Ishikawa (cell line): ENCODE measurements around the gene GALNTL6.

ENCODE experiments used
- CEBPB ChIP-seq: IDR thresholded peaks from 2 replicates; pipeline ENCODE4 v1.6.1; 2012
- CREB1 ChIP-seq: IDR thresholded peaks from 2 replicates; pipeline ENCODE4 v1.6.1; 2012; ENCODE audit warnings: low read depth
- EGR1 ChIP-seq: IDR thresholded peaks from 2 replicates; pipeline ENCODE4 v1.6.1; 2012
- EP300 ChIP-seq: IDR thresholded peaks from 2 replicates; pipeline ENCODE4 v1.6.1; 2012; ENCODE audit warnings: borderline replicate concordance
- FOXM1 ChIP-seq: IDR thresholded peaks from 2 replicates; pipeline ENCODE4 v1.6.1; 2012; ENCODE audit warnings: low read depth, borderline replicate concordance
- NFIC ChIP-seq: IDR thresholded peaks from 2 replicates; pipeline ENCODE4 v1.6.1; 2012
- RAD21 ChIP-seq: IDR thresholded peaks from 2 replicates; pipeline ENCODE4 v1.6.1; 2012; ENCODE audit warnings: low read depth
- TAF1 ChIP-seq: IDR thresholded peaks from 2 replicates; pipeline ENCODE4 v1.6.1; 2012; ENCODE audit warnings: low read depth, mild to moderate bottlenecking
- TCF12 ChIP-seq: IDR thresholded peaks from 2 replicates; pipeline ENCODE4 v1.6.1; 2012; ENCODE audit warnings: low read depth
- TEAD4 ChIP-seq: IDR thresholded peaks from 2 replicates; pipeline ENCODE4 v1.6.1; 2012
- YY1 ChIP-seq: IDR thresholded peaks from 2 replicates; pipeline ENCODE4 v1.6.1; 2012; ENCODE audit warnings: low read depth
- ZBTB7A ChIP-seq: IDR thresholded peaks from 2 replicates; pipeline ENCODE4 v1.6.1; 2012; ENCODE audit warnings: low read depth
- TF ChIP-seq, protein P1 (sequence below): IDR thresholded peaks from 2 replicates; pipeline ENCODE4 v1.6.1; 2012
- TF ChIP-seq, protein P2 (sequence below): IDR thresholded peaks from 2 replicates; pipeline ENCODE4 v1.6.1; 2012; ENCODE audit warnings: low read depth, mild to moderate bottlenecking
- TF ChIP-seq, protein P3 (sequence below): IDR thresholded peaks from 2 replicates; pipeline ENCODE4 v1.6.1; 2012

The GALNTL6 gene

DNA sequence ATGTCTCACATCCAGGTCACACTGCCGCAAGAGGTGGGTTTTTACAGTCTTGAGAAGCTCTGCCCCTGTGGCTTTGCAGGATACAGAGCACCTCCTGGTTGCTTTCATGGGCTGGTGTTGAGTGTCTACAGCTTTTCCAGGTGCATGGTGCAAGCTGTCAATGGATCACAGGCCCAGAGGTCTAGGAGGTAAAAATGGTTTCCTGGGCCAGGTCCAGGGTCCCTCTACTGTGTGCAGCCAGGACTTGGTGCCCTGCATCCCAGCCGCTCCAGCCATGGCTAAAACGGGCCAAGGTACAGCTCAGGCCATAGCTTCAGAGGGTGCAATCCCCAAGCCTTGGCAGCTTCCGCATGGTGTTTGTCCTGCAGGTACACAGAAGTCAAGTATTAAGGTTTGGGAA lies 921.4 kb downstream of the GALNTL6 start:
- TF ChIP-seq NFIC (no peak), ZBTB7A (no peak), TAF1 (no peak), RAD21 (no peak), CEBPB (no peak), TEAD4 (no peak), TCF12 (no peak), YY1 (no peak)
- TF ChIP-seq, protein P1, sequence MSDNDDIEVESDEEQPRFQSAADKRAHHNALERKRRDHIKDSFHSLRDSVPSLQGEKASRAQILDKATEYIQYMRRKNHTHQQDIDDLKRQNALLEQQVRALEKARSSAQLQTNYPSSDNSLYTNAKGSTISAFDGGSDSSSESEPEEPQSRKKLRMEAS, result no peak
- TF ChIP-seq, protein P2, sequence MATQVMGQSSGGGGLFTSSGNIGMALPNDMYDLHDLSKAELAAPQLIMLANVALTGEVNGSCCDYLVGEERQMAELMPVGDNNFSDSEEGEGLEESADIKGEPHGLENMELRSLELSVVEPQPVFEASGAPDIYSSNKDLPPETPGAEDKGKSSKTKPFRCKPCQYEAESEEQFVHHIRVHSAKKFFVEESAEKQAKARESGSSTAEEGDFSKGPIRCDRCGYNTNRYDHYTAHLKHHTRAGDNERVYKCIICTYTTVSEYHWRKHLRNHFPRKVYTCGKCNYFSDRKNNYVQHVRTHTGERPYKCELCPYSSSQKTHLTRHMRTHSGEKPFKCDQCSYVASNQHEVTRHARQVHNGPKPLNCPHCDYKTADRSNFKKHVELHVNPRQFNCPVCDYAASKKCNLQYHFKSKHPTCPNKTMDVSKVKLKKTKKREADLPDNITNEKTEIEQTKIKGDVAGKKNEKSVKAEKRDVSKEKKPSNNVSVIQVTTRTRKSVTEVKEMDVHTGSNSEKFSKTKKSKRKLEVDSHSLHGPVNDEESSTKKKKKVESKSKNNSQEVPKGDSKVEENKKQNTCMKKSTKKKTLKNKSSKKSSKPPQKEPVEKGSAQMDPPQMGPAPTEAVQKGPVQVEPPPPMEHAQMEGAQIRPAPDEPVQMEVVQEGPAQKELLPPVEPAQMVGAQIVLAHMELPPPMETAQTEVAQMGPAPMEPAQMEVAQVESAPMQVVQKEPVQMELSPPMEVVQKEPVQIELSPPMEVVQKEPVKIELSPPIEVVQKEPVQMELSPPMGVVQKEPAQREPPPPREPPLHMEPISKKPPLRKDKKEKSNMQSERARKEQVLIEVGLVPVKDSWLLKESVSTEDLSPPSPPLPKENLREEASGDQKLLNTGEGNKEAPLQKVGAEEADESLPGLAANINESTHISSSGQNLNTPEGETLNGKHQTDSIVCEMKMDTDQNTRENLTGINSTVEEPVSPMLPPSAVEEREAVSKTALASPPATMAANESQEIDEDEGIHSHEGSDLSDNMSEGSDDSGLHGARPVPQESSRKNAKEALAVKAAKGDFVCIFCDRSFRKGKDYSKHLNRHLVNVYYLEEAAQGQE, result no peak

DNA sequence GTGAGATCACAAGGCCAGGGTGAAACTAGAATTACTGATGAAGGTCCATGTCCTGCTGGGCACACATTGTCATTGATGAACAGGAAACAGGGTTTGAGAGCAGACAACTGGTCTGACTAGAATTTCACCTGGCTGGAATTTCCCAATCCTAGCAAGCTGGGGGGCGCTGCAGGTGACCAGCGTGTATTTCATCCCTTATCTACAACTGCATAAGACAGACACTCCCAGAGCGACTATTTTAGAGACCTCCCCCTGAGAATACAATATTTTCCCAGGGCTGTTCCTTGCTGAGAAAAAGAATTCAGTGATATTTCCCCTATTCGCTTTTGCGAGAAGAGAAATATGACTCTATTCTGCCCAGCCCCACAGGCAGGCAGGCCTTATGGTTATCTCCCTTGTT lies 922.8 kb downstream of the GALNTL6 start:
- no peak for TF ChIP-seq NFIC
- TF ChIP-seq YY1, result no peak
- no peak for TF ChIP-seq ZBTB7A
- no peak for TF ChIP-seq TCF12
- no peak for TF ChIP-seq FOXM1
- no peak for TF ChIP-seq CREB1
- TF ChIP-seq TEAD4, result no peak
- TF ChIP-seq, protein P1, result no peak
- TF ChIP-seq RAD21, result no peak
- TF ChIP-seq, protein P3, sequence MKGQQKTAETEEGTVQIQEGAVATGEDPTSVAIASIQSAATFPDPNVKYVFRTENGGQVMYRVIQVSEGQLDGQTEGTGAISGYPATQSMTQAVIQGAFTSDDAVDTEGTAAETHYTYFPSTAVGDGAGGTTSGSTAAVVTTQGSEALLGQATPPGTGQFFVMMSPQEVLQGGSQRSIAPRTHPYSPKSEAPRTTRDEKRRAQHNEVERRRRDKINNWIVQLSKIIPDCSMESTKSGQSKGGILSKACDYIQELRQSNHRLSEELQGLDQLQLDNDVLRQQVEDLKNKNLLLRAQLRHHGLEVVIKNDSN, result no peak
- TF ChIP-seq TAF1, result no peak
- no peak for TF ChIP-seq EGR1
- TF ChIP-seq CEBPB, result no peak

DNA sequence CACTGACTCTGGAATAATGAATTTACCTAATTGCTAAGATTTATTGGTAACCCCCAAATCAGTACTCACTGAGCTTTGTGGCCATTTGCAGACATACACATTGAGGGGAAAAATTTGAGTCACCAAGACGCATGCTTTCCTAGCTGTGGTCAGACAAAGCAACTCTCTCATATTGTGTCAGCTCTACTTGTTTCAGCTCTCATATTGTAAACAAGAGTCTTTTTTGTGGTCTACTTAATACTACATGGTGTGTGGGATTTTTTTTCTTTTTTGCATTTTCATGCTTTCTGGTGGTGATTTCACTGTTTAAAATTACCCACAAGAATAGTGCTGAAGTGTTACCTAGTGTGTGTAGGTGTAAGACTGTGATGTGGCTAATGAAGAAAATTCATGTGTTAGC lies 927.2 kb downstream of the GALNTL6 start:
- no peak for TF ChIP-seq CEBPB
- no peak for TF ChIP-seq FOXM1
- no peak for TF ChIP-seq CREB1
- TF ChIP-seq TCF12, result no peak
- TF ChIP-seq, protein P3, result no peak
- TF ChIP-seq, protein P2, result no peak
- TF ChIP-seq YY1, result no peak
- no peak for TF ChIP-seq ZBTB7A
- TF ChIP-seq RAD21, result no peak

DNA sequence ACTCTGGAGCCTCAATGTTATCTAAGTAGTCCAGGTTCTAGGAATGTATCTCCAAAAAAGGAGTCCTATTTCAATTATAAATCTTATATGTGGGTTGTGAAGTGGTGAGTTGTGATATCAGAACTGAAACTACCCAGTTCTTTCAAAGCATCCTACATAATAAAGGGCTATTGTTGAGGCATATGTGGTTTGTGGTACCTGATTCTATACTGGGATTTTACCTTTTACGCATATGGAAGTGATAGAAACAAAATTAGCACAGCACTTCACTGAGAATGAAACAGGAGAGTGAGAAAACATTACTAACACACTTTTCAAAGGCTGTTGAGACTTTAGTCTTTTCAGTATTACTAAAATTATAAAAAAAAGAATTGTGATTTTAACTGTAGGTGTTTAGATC lies 937.7 kb downstream of the GALNTL6 start:
- TF ChIP-seq YY1 (no peak), TCF12 (no peak), ZBTB7A (no peak), RAD21 (no peak), EP300 (no peak), TEAD4 (no peak), FOXM1 (no peak), EGR1 (no peak), CEBPB (no peak), TAF1 (no peak), NFIC (no peak), CREB1 (no peak)
- TF ChIP-seq, protein P1, result no peak
- TF ChIP-seq, protein P2, result no peak
- TF ChIP-seq, protein P3, result no peak
